Measurements from ENCODE around the gene NSMCE3.

DNA sequence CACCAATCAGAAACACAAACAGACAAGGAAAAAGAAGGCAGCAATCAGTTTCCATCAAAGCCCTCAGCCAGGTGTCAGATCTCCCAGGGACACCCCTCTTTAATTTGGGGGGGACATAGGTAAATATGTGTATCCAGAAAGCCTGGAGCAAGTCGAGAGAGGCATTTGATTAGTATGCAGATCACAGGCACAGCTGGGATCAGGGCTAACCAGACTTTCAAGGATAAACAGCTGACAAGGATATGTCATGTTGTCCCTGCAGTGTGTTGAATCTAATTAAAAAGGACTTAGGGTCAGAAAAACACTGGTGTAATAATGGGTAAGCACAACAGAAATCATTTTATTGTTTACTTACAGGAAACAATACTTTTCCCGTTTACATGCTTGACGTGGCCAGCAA, 30.2 kb downstream of the NSMCE3 start:
- no peak for TF ChIP-seq EZH2phosphoT487 (IDR thresholded peaks at IDR 0.05; ENCODE audit: borderline replicate concordance, low read length)
- TF ChIP-seq, protein P1, sequence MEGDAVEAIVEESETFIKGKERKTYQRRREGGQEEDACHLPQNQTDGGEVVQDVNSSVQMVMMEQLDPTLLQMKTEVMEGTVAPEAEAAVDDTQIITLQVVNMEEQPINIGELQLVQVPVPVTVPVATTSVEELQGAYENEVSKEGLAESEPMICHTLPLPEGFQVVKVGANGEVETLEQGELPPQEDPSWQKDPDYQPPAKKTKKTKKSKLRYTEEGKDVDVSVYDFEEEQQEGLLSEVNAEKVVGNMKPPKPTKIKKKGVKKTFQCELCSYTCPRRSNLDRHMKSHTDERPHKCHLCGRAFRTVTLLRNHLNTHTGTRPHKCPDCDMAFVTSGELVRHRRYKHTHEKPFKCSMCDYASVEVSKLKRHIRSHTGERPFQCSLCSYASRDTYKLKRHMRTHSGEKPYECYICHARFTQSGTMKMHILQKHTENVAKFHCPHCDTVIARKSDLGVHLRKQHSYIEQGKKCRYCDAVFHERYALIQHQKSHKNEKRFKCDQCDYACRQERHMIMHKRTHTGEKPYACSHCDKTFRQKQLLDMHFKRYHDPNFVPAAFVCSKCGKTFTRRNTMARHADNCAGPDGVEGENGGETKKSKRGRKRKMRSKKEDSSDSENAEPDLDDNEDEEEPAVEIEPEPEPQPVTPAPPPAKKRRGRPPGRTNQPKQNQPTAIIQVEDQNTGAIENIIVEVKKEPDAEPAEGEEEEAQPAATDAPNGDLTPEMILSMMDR (conservative IDR thresholded peaks at IDR 0.05; ENCODE audit: low read depth, low read length): no peak
- TF ChIP-seq EZH2 (IDR thresholded peaks at IDR 0.05; ENCODE audit: low read length, unreplicated experiment): no peak
